NT2/D1 (cell line): ENCODE results near the gene SUPT5H.

ENCODE experiments used
- SUZ12 ChIP-seq: IDR thresholded peaks from 2 replicates; pipeline ENCODE4 v1.6.1; 2011; ENCODE audit not compliant: insufficient read length, insufficient read depth; ENCODE audit errors: extremely low read depth
- YY1 ChIP-seq: IDR thresholded peaks from 2 replicates; pipeline ENCODE4 v1.6.1; 2011; ENCODE audit not compliant: insufficient read length, insufficient read depth
- ZNF274 ChIP-seq: IDR thresholded peaks from 2 replicates; pipeline ENCODE4 v1.6.1; 2011; ENCODE audit warnings: mild to moderate bottlenecking, low read depth, low read length

- TF ChIP-seq YY1 (no peak), SUZ12 (no peak), ZNF274 (no peak)
Observed at GRCh38 chr19:39520541-39521484, 75.4 kb downstream of the SUPT5H start.
